ENCODE results near the gene TCEA3.

DNA sequence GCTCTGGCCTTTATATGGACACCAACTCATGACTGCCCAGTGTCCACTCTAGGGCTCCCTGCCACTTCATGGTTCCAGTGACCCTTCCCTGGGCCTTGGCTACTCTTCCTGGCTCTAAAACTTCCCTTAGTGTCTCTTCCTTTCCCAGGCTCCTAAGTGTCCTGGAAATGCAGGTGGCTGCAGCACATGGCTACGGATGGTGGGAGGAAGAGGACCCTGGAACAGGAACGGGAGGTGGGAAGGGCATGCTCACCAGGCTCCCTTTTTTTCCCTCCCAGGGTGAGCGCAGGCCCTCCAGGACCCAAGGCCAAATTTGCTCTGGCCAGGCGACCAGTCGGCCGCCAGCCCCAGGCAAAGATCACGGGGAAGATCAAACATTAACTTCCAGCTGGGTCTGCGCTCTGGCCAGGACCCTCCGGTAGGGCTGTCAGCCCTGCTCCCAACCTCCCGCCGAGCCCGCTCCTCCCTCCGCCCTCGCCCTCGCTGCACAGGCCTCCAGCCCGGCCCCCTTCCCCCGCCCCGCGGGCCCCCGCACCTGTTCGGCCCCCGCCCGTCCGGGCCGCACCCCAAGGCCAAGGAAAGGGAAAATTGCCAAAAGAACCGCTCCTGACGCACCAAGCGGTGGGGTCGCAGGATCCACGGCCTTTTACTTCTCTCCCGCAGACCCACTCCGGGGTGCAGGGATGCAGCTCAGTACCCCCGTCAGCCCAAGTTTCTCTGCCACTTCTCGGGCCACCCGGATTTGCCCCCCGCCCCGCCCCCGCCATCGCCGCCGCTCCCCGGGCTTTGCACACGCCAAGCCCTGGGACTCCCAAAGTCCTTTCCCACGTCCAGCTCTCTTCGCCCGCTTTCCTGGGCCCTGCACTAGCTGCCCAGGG lies 894 bp downstream of the TCEA3 start:
- TF ChIP-seq, protein P1, sequence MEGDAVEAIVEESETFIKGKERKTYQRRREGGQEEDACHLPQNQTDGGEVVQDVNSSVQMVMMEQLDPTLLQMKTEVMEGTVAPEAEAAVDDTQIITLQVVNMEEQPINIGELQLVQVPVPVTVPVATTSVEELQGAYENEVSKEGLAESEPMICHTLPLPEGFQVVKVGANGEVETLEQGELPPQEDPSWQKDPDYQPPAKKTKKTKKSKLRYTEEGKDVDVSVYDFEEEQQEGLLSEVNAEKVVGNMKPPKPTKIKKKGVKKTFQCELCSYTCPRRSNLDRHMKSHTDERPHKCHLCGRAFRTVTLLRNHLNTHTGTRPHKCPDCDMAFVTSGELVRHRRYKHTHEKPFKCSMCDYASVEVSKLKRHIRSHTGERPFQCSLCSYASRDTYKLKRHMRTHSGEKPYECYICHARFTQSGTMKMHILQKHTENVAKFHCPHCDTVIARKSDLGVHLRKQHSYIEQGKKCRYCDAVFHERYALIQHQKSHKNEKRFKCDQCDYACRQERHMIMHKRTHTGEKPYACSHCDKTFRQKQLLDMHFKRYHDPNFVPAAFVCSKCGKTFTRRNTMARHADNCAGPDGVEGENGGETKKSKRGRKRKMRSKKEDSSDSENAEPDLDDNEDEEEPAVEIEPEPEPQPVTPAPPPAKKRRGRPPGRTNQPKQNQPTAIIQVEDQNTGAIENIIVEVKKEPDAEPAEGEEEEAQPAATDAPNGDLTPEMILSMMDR (IDR thresholded peaks at IDR 0.05), result no peak
- no peak for TF ChIP-seq POLR2A (IDR thresholded peaks at IDR 0.05)

Data from testis (tissue), 2 donors.